K562 (cell line): ENCODE data around the gene EID2. TPM values are rescaled to one million over a fixed set of nuclear protein-coding genes. Genes with fewer than 3 reads are reported as not detected.
A peak's percentile ranks its signal among the peaks of the same experiment; 100 is the strongest.

Experiments
- ARID3A ChIP-seq: IDR thresholded peaks from 2 replicates; pipeline ENCODE4 v1.6.1; 2012; ENCODE audit warnings: low read depth, low read length, improper control_type of control experiment, borderline replicate concordance
- C11orf30 ChIP-seq: fragments of 450-650 bp; IDR thresholded peaks from 2 replicates; pipeline ENCODE4 v1.6.1; 2016; ENCODE audit warnings: low read depth, mild to moderate bottlenecking
- CBX3 ChIP-seq, 2 experiments: IDR thresholded peaks; 1 replicate in 1 of 2; 2 replicates in 1 of 2; pipeline ENCODE4 v1.6.1; 2012; ENCODE audit warnings: inconsistent platforms in 2 of 2, low read length in 2 of 2, borderline replicate concordance in 1 of 2, control low read depth in 1 of 2
- GTF2F1 ChIP-seq: IDR thresholded peaks from 2 replicates; pipeline ENCODE4 v1.6.1; 2011; ENCODE audit warnings: low read depth, low read length, improper control_type of control experiment
- KHSRP ChIP-seq: fragments of 450-650 bp; IDR thresholded peaks from 2 replicates; pipeline ENCODE4 v1.6.1; 2017
- MGA ChIP-seq: fragments of 450-650 bp; IDR thresholded peaks from 2 replicates; pipeline ENCODE4 v1.6.1; 2016; ENCODE audit warnings: mild to moderate bottlenecking, moderate library complexity
- NFYB ChIP-seq: IDR thresholded peaks from 2 replicates; pipeline ENCODE4 v1.6.1; 2011; ENCODE audit warnings: mild to moderate bottlenecking, moderate library complexity; ENCODE audit not compliant: insufficient read length; ENCODE audit errors: extremely low read depth
- ZBTB17 ChIP-seq: fragments of 450-650 bp; formaldehyde crosslinking; IDR thresholded peaks from 2 replicates; pipeline ENCODE4 v1.4.0; 2020; ENCODE audit warnings: mild to moderate bottlenecking
- polyA plus RNA-seq, 8 experiments: library from polyadenylated mRNA; depleted of rRNA in 4 of 8; stranded (reverse) in 5 of 8; unstranded in 3 of 8; fragments of >200 nt; fragmentation: Nextera tagmentation in 2 of 8; fragmentation: Illumina TruSeq in 1 of 8; extraction: Ambion mirVana in 2 of 8; extraction: Trizol in 1 of 8; gene quantifications; 2 replicates each; pipeline versions ENCODE4 v1.2.1 to v1.2.3, GENCODE V29; 2011 to 2014; ENCODE audit warnings: inconsistent platforms in 1 of 8, missing spikeins in 1 of 8
- total RNA-seq, 7 experiments: library from RNA; depleted of rRNA in 6 of 7; stranded (reverse); fragments of >200 nt in 6 of 7; fragmentation: Illumina TruSeq in 2 of 7; extraction: Trizol in 2 of 7; gene quantifications; 2 replicates each; pipeline versions ENCODE4 v1.2.1 to v1.2.3, GENCODE V29; 2011 to 2021; ENCODE audit warnings: low replicate concordance in 1 of 7

Gene EID2
- total and polyA plus RNA-seq, 9 of the 15 experiments (the other 6 are each of a cell fraction or from before 2014, with no cell fraction given), result 2.5 to 18.5 (median 11.3) TPM

DNA sequence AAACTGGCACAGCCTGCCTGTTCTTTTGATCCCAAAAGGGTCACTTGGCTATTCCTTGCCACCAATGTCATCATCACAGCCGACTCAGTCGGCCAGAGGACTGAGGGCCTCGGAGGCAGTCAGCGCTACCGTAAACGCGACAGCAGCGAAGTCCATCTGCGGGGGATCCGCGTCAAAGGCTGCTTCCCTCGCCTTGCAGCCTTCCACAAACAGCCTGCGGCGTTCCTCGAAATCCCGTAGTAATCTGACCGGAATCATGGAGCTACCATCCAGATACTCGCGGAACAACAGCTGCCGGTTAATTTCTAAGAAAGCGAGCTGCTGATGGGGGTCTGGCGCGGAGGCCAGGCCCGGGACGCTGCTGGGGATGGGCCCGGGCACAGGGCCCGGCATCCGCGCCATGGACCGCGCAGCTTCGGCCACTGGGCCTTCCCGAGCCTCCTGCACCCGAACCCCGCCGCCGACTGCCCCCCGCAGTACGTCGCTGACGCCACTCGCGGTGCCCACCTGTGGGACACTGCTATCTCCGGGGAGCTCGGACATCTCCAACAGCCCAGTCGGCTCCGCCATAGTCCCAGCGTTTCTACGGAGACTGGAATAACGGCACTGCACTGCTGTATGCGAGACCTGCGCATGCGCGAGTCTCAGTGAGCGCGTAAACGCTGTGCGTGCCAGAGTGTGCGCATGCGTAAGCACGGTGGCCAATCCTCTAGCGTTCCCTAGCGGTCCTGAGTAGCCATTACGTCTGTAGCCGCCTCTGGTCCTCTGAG, 7.5 kb downstream of the EID2 start, which contains the start of gene EID2B (continued):
- TF ChIP-seq ARID3A (no peak), NFYB (no peak), ZBTB17 (CRISPR knock-in tag) (0 out of 2 replicates have a peak, but pooled peaks have one; percentile 28), C11orf30 (no peak), CBX3 (IDR thresholded peaks at IDR 0.05; ENCODE audit: borderline replicate concordance in 1 of 2, low read length in 2 of 2) (no peak), GTF2F1 (no peak), MGA (no peak; the same call in 1 of the 2 replicates), KHSRP (no peak)
